GM12878 (cell line): ENCODE data around the gene RNF167. TPM values are rescaled to one million over a fixed set of nuclear protein-coding genes. Genes with fewer than 3 reads are reported as not detected.

Experiments used
- E2F8 ChIP-seq: fragments of 450-650 bp; IDR thresholded peaks from 2 replicates; pipeline ENCODE4 v1.6.1; 2018; ENCODE audit warnings: mild to moderate bottlenecking, low read depth, moderate library complexity; ENCODE audit not compliant: partially characterized antibody
- EGR1 ChIP-seq, 2 experiments: IDR thresholded peaks; 1 replicate in 1 of 2; 2 replicates in 1 of 2; pipeline ENCODE4 v1.6.1; 2011 to 2012; ENCODE audit warnings: low read depth in 2 of 2, low read length in 2 of 2, borderline replicate concordance in 1 of 2, mild to moderate bottlenecking in 1 of 2, moderate library complexity in 1 of 2
- REST ChIP-seq: IDR thresholded peaks from 2 replicates; pipeline ENCODE4 v1.6.1; 2012; ENCODE audit warnings: mild to moderate bottlenecking, low read depth, low read length
- TAF1 ChIP-seq: IDR thresholded peaks from 2 replicates; pipeline ENCODE4 v1.6.1; 2011; ENCODE audit warnings: mild to moderate bottlenecking, low read depth, low read length, borderline replicate concordance
- USF1 ChIP-seq: IDR thresholded peaks from 2 replicates; pipeline ENCODE4 v1.6.1; 2011; ENCODE audit warnings: borderline replicate concordance, low read depth, mild to moderate bottlenecking, moderate library complexity, mixed read lengths, low read length; ENCODE audit not compliant: insufficient read depth; ENCODE audit errors: extremely low read length
- ZBTB11 ChIP-seq: fragments of 450-650 bp; formaldehyde crosslinking; IDR thresholded peaks from 2 replicates; pipeline ENCODE4 v1.5.0; 2022; ENCODE audit warnings: mild to moderate bottlenecking, missing genetic modification characterization
- ZNF622 ChIP-seq: fragments of 450-650 bp; IDR thresholded peaks from 2 replicates; pipeline ENCODE4 v1.6.1; 2017; ENCODE audit warnings: mild to moderate bottlenecking, inconsistent platforms
- ZSCAN29 ChIP-seq: fragments of 450-650 bp; IDR thresholded peaks from 2 replicates; pipeline ENCODE4 v1.6.1; 2017; ENCODE audit warnings: mild to moderate bottlenecking, moderate library complexity
- polyA plus RNA-seq, 11 experiments: library from polyadenylated mRNA; depleted of rRNA in 4 of 11; unstranded in 6 of 11; stranded (reverse) in 5 of 11; fragments of >200 nt; fragmentation: Nextera tagmentation in 4 of 11; fragmentation: Illumina TruSeq in 1 of 11; extraction: Ambion mirVana in 4 of 11; extraction: Trizol in 1 of 11; gene quantifications; 1 replicate in 1 of 11; 2 replicates in 10 of 11; pipeline versions ENCODE4 v1.2.1 to v1.2.3, GENCODE V29; 2011 to 2016; ENCODE audit warnings: inconsistent platforms in 2 of 11, missing spikeins in 2 of 11, low read depth in 1 of 11
- total RNA-seq, 4 experiments: library from RNA; depleted of rRNA in 3 of 4; stranded (reverse); fragments of >200 nt in 3 of 4; fragmentation: Illumina TruSeq in 1 of 4; extraction: Trizol in 1 of 4; gene quantifications; 2 replicates each; pipeline versions ENCODE4 v1.2.1 to v1.2.3, GENCODE V29; 2013 to 2021
- TF ChIP-seq, protein P1 (sequence below): fragments of 450-650 bp; formaldehyde crosslinking; IDR thresholded peaks from 2 replicates; pipeline ENCODE4 v1.4.0; 2022; ENCODE audit warnings: mild to moderate bottlenecking, moderate library complexity
- TF ChIP-seq, protein P2 (sequence below): fragments of 450-650 bp; conservative IDR thresholded peaks from 2 replicates; pipeline ENCODE4 v1.6.1; 2017; ENCODE audit warnings: mild to moderate bottlenecking, moderate library complexity

Gene RNF167
- total and polyA plus RNA-seq, 10 of the 15 experiments (the other 5 are each of a cell fraction or from before 2014, with no cell fraction given): 33.6 to 147 (median 57.6) TPM

GRCh38 chr17:4948166-4948930 is 8.3 kb downstream of the RNF167 start, which contains the start of gene PFN1 (continued):
- TF ChIP-seq, protein P1, sequence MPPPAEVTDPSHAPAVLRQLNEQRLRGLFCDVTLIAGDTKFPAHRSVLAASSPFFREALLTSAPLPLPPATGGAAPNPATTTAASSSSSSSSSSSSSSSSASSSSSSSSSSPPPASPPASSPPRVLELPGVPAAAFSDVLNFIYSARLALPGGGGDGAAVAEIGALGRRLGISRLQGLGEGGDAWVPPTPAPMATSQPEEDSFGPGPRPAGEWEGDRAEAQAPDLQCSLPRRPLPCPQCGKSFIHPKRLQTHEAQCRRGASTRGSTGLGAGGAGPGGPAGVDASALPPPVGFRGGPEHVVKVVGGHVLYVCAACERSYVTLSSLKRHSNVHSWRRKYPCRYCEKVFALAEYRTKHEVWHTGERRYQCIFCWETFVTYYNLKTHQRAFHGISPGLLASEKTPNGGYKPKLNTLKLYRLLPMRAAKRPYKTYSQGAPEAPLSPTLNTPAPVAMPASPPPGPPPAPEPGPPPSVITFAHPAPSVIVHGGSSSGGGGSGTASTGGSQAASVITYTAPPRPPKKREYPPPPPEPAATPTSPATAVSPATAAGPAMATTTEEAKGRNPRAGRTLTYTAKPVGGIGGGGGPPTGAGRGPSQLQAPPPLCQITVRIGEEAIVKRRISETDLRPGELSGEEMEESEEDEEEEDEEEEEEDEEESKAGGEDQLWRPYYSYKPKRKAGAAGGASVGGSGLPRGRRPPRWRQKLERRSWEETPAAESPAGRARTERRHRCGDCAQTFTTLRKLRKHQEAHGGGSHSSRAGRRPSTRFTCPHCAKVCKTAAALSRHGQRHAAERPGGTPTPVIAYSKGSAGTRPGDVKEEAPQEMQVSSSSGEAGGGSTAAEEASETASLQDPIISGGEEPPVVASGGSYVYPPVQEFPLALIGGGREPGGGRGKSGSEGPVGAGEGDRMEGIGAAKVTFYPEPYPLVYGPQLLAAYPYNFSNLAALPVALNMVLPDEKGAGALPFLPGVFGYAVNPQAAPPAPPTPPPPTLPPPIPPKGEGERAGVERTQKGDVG (CRISPR knock-in tag): no peak
- peak; percentile 89 for TF ChIP-seq TAF1
- peak in 1 of 2 experiments; percentile 63; a peak in 1 of 3 replicates for TF ChIP-seq EGR1 (IDR thresholded peaks at IDR 0.05; ENCODE audit: borderline replicate concordance in 1 of 2, low read depth in 2 of 2, low read length in 2 of 2)
- TF ChIP-seq USF1: no peak
- peak; percentile 67 for TF ChIP-seq E2F8
- TF ChIP-seq ZNF622: no peak
- TF ChIP-seq ZSCAN29: 0 out of 2 replicates have a peak, but pooled peaks have one; percentile 36
- TF ChIP-seq, protein P2, sequence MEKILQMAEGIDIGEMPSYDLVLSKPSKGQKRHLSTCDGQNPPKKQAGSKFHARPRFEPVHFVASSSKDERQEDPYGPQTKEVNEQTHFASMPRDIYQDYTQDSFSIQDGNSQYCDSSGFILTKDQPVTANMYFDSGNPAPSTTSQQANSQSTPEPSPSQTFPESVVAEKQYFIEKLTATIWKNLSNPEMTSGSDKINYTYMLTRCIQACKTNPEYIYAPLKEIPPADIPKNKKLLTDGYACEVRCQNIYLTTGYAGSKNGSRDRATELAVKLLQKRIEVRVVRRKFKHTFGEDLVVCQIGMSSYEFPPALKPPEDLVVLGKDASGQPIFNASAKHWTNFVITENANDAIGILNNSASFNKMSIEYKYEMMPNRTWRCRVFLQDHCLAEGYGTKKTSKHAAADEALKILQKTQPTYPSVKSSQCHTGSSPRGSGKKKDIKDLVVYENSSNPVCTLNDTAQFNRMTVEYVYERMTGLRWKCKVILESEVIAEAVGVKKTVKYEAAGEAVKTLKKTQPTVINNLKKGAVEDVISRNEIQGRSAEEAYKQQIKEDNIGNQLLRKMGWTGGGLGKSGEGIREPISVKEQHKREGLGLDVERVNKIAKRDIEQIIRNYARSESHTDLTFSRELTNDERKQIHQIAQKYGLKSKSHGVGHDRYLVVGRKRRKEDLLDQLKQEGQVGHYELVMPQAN: peak; percentile 75
- peak; percentile 64 for TF ChIP-seq ZBTB11
- TF ChIP-seq REST: no peak
